Effector memory CD4-positive, alpha-beta T cell (primary cell): ENCODE data around the gene PDE7B.

Experiments
- DNase-seq, 3 donors: peaks; one replicate each; pipeline ENCODE4 v3.0.0-alpha.2; 2020
- H3K27ac ChIP-seq: 2 replicates; pipeline ENCODE4 v1.7.0; 2013; ENCODE audit warnings: mild to moderate bottlenecking, low read length, moderate library complexity; ENCODE audit not compliant: insufficient read depth, poor library complexity, severe bottlenecking
- H3K27me3 ChIP-seq: replicated peaks from 2 replicates; pipeline ENCODE4 v1.7.0; 2013; ENCODE audit warnings: mild to moderate bottlenecking, low read length; ENCODE audit not compliant: insufficient read depth, control insufficient read depth, poor library complexity, severe bottlenecking
- H3K36me3 ChIP-seq: 2 replicates; pipeline ENCODE4 v1.7.0; 2013; ENCODE audit warnings: mild to moderate bottlenecking, low read length, moderate library complexity; ENCODE audit not compliant: control insufficient read depth, insufficient read depth
- H3K4me1 ChIP-seq: 2 replicates; pipeline ENCODE4 v1.7.0; 2013; ENCODE audit warnings: low read length, mild to moderate bottlenecking; ENCODE audit not compliant: control insufficient read depth, insufficient read depth, poor library complexity, severe bottlenecking
- H3K4me3 ChIP-seq: 2 replicates; pipeline ENCODE4 v1.7.0; 2013; ENCODE audit warnings: low read length, low read depth, mild to moderate bottlenecking; ENCODE audit not compliant: insufficient read depth, poor library complexity, severe bottlenecking
- H3K9me3 ChIP-seq: 2 replicates; pipeline ENCODE4 v1.7.0; 2013; ENCODE audit warnings: mild to moderate bottlenecking, low read length, moderate library complexity; ENCODE audit not compliant: control insufficient read depth

PDE7B gene

GRCh38 chr6:135839121-135839520, 12.4 kb upstream of the PDE7B start:
- H3K36me3 ChIP-seq: no peaks in the 10 kb centered on the region

GRCh38 chr6:135842618-135843392, 8.7 kb upstream of the PDE7B start:
- no peaks in the 10 kb centered on the region for H3K36me3 ChIP-seq
- H3K4me1 ChIP-seq: no peaks in the 10 kb centered on the region
- H3K9me3 ChIP-seq: no peaks in the 10 kb centered on the region
- no peak overlapping the region for H3K4me3 ChIP-seq
- no peak for DNase-seq
- no peak overlapping the region for H3K27ac ChIP-seq
- H3K27me3 ChIP-seq: no peaks in the 10 kb centered on the region

More at GRCh38 chr6:135839121-135839520, 12.4 kb upstream of the PDE7B start:
- Histone ChIP-seq H3K4me3 (no peak overlapping the region), H3K4me1 (no peaks in the 10 kb centered on the region), H3K27ac (no peak overlapping the region), H3K9me3 (no peaks in the 10 kb centered on the region), H3K27me3 (no peaks in the 10 kb centered on the region)
- DNase-seq: no peak

- H3K4me3 ChIP-seq: peak overlapping the region; percentile 41
- DNase-seq: no peak
- no peaks in the 10 kb centered on the region for H3K36me3 ChIP-seq
- H3K27ac ChIP-seq: no peak overlapping the region
- H3K4me1 ChIP-seq: no peaks in the 10 kb centered on the region
- no peaks in the 10 kb centered on the region for H3K27me3 ChIP-seq
- H3K9me3 ChIP-seq: no peaks in the 10 kb centered on the region
Measured at GRCh38 chr6:135850882-135851281, 619 bp upstream of the PDE7B start.

GRCh38 chr6:135852746-135853145, 1.2 kb downstream of the PDE7B start:
- Histone ChIP-seq H3K27ac (no peak overlapping the region), H3K4me3 (no peak overlapping the region), H3K4me1 (no peaks in the 10 kb centered on the region)

GRCh38 chr6:135853227-135853626, 1.7 kb downstream of the PDE7B start:
- Histone ChIP-seq H3K27ac (no peak overlapping the region), H3K9me3 (no peaks in the 10 kb centered on the region), H3K36me3 (no peaks in the 10 kb centered on the region), H3K4me3 (no peak overlapping the region), H3K4me1 (no peaks in the 10 kb centered on the region), H3K27me3 (no peaks in the 10 kb centered on the region)
- DNase-seq: no peak

More at GRCh38 chr6:135852746-135853145, 1.2 kb downstream of the PDE7B start:
- H3K9me3 ChIP-seq: no peaks in the 10 kb centered on the region
- H3K36me3 ChIP-seq: no peaks in the 10 kb centered on the region
- H3K27me3 ChIP-seq: no peaks in the 10 kb centered on the region
- no peak for DNase-seq

GRCh38 chr6:135853986-135854385, 2.5 kb downstream of the PDE7B start:
- no peak for DNase-seq
- Histone ChIP-seq H3K4me1 (no peaks in the 10 kb centered on the region), H3K27me3 (no peaks in the 10 kb centered on the region), H3K36me3 (no peaks in the 10 kb centered on the region), H3K4me3 (no peak overlapping the region), H3K9me3 (no peaks in the 10 kb centered on the region), H3K27ac (no peak overlapping the region)

GRCh38 chr6:135854799-135855198, 3.3 kb downstream of the PDE7B start:
- Histone ChIP-seq H3K27me3 (no peaks in the 10 kb centered on the region), H3K4me1 (no peaks in the 10 kb centered on the region), H3K4me3 (no peak overlapping the region), H3K9me3 (no peaks in the 10 kb centered on the region), H3K27ac (no peak overlapping the region), H3K36me3 (no peaks in the 10 kb centered on the region)
- DNase-seq: no peak

GRCh38 chr6:135858931-135859330, 7.4 kb downstream of the PDE7B start:
- no peak for DNase-seq
- Histone ChIP-seq H3K9me3 (no peaks in the 10 kb centered on the region), H3K4me3 (no peak overlapping the region), H3K27me3 (no peaks in the 10 kb centered on the region), H3K27ac (no peak overlapping the region), H3K36me3 (no peaks in the 10 kb centered on the region), H3K4me1 (no peaks in the 10 kb centered on the region)

GRCh38 chr6:135860361-135860760, 8.9 kb downstream of the PDE7B start:
- H3K27ac ChIP-seq: no peak overlapping the region
- H3K4me3 ChIP-seq: no peak overlapping the region
- no peaks in the 10 kb centered on the region for H3K27me3 ChIP-seq
- no peaks in the 10 kb centered on the region for H3K4me1 ChIP-seq
- H3K36me3 ChIP-seq: no peaks in the 10 kb centered on the region
- DNase-seq: no peak
- no peaks in the 10 kb centered on the region for H3K9me3 ChIP-seq

GRCh38 chr6:135861189-135861588, 9.7 kb downstream of the PDE7B start:
- H3K4me3 ChIP-seq: no peak overlapping the region
- no peaks in the 10 kb centered on the region for H3K9me3 ChIP-seq
- H3K27ac ChIP-seq: no peak overlapping the region
- H3K27me3 ChIP-seq: no peaks in the 10 kb centered on the region
- no peak for DNase-seq
- no peaks in the 10 kb centered on the region for H3K36me3 ChIP-seq
- H3K4me1 ChIP-seq: no peaks in the 10 kb centered on the region
